Central memory CD8-positive, alpha-beta T cell (primary cell): ENCODE data around the gene DAAM2.

Experiments
- ATAC-seq: fragments of 150-1000 bp; cut with Tn5 transposase; replicated peaks from 2 replicates; pipeline ENCODE4 v1.10.0; 2022; ENCODE audit warnings: mild to moderate bottlenecking, moderate FRiP score, moderate number of reproducible peaks; ENCODE audit not compliant: poor library complexity, severe bottlenecking; ENCODE audit errors: extremely low read depth
- DNase-seq, 2 donors: peaks; one replicate each; pipeline ENCODE4 v3.0.0; 2021; ENCODE audit warnings: low spot score in 2 of 2
- H3K27ac Mint-ChIP-seq: one replicate; pipeline ENCODE4 v1.8.0; 2022; ENCODE audit warnings: low read depth, mild to moderate bottlenecking, moderate library complexity, mixed read lengths
- H3K27me3 Mint-ChIP-seq: one replicate; pipeline ENCODE4 v1.8.0; 2022; ENCODE audit warnings: mixed read lengths
- H3K36me3 Mint-ChIP-seq: one replicate; pipeline ENCODE4 v1.8.0; 2022; ENCODE audit warnings: mild to moderate bottlenecking, moderate library complexity, mixed read lengths; ENCODE audit not compliant: insufficient read depth
- H3K4me1 Mint-ChIP-seq: one replicate; pipeline ENCODE4 v1.8.0; 2022; ENCODE audit warnings: mixed read lengths
- H3K4me3 Mint-ChIP-seq: one replicate; pipeline ENCODE4 v1.8.0; 2022; ENCODE audit warnings: mild to moderate bottlenecking, moderate library complexity, mixed read lengths
- H3K9me3 Mint-ChIP-seq: one replicate; pipeline ENCODE4 v1.8.0; 2022; ENCODE audit warnings: mixed read lengths

DAAM2 gene

DNA sequence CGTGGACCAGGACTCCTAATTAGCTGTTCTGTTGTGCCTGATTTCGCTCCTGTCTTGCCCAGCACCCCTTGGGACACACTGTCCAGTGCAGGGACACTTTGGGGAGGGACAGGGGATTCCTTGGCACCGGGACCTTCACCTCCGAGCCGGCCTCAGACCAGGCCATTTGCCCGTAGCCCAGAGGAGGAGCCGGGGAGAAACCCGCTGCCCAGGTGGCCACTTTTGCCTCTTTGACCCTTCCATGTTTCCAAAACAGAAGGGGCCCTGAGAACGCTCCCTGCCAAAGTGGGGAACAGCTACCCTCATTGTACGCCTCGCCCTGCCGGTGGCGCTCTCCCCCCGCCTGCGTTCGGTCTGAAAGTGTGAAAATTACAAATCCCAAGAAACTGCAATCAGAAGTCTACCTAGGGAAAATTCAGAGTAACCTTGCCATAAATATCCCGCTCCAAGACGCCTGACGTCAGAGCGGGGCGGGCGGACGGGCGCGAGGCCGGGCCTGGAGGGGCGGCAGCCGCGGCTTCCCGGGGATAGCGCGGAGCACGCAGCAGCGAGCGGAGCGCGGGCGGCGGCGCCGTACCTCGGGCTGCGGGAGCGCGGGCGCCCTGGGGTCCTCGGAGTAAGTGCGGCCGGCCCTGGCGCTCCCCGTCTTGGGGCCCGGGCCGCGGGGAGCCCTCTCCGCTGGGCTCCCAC lies at the start of gene DAAM2:
TSS of gene DAAM2 (plus strand) at position 527 of the 690 bp plus-strand sequence. CDS start 63,927 bp downstream, outside the sequence.
- no peaks in the 10 kb centered on the region for H3K9me3 Mint-ChIP-seq
- ATAC-seq, result no peak
- H3K36me3 Mint-ChIP-seq, result no peaks in the 10 kb centered on the region
- DNase-seq, result no peak
- H3K4me3 Mint-ChIP-seq, result no peak within 1 kb of the TSS
- H3K27me3 Mint-ChIP-seq, result peaks cover 76% of the 10 kb centered on the region
- no peak within 1 kb of the TSS for H3K27ac Mint-ChIP-seq
- H3K4me1 Mint-ChIP-seq, result no peaks in the 10 kb centered on the region

DNA sequence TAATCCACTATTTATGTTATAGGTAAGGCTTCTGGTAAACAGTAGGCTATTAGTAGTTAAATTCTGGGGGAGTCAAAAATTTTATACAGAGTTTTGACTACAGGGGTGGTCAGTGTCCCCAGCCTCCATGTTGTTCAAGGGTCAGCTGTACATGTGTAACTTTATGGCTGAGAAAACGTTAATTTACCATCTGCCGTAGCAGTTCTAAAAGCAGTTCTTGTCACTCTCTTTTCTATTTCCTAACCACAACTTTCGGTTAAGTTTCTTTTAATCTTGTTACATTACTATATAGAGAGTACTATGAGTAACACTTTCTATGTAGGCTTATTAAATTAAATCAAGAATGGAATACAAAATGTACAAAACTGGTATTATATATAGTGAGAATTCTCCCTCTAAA lies 45.4 kb upstream of the DAAM2 start:
- no peak overlapping the region for H3K4me3 Mint-ChIP-seq
- no peaks in the 10 kb centered on the region for H3K27me3 Mint-ChIP-seq
- no peaks in the 10 kb centered on the region for H3K36me3 Mint-ChIP-seq
- DNase-seq, result no peak
- no peak for ATAC-seq
- H3K27ac Mint-ChIP-seq, result no peak overlapping the region
- H3K9me3 Mint-ChIP-seq, result no peaks in the 10 kb centered on the region
- no peaks in the 10 kb centered on the region for H3K4me1 Mint-ChIP-seq

DNA sequence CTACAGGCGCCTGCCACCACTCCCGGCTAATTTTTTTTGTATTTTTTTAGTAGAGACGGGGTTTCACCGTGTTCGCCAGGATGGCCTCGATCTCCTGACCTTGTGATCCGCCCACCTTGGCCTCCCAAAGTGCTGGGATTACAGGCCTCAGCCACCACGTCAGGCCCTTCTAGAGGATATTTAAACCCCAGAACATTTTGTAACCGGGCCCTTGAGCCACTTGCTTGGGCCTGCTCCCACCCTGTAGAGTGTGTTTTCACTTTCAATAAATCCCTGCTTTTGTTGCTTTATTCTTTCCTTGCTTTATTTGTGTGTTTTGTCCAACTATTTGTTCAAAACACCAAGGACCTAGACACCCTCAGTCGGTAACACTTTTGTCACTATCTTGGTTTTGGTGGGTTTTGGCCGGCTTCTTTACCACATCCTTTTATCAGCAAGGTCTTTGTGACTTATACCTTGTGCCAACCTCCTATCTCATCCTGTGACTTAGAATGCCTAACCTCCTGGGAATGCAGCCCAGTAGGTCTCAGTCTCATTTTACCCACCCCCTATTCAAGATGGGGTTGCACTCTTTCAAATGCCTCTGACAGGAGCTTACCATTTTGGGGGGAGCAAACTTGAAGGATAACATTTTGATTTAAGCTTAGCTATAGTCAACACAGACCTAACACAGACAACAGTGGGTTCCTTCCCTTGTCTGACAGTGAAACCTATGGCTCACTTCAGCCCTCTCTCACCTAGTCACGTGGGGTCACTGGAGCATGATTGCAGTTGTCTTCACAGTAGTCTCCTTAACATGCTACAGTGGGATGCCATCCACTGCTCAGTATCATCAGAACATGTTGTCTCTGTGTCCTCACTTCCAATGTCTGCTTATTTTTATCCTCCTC lies 39.1 kb upstream of the DAAM2 start:
- H3K9me3 Mint-ChIP-seq, result no peaks in the 10 kb centered on the region
- no peaks in the 10 kb centered on the region for H3K27me3 Mint-ChIP-seq
- H3K4me3 Mint-ChIP-seq, result no peak overlapping the region
- ATAC-seq (no peak), DNase-seq (no peak)
- H3K27ac Mint-ChIP-seq, result no peak overlapping the region
- H3K36me3 Mint-ChIP-seq, result no peaks in the 10 kb centered on the region
- no peaks in the 10 kb centered on the region for H3K4me1 Mint-ChIP-seq

DNA sequence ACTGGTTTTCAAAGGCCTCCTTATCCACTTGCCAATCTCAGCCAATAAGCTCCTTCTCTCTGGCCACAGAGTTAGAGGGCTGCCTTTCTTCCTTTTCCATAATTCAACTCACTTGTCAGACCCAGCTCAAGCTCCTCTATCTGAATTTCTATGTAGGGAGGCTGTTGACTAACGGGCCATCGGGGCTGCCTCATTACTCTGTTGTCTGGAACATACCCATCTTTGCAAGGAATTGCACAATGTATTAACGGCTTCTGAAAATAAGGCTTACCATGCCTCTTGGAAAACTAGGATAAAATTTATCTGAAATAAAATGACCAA lies 38.5 kb upstream of the DAAM2 start:
- Mint-ChIP-seq H3K4me3 (no peak overlapping the region), H3K4me1 (no peaks in the 10 kb centered on the region), H3K9me3 (no peaks in the 10 kb centered on the region), H3K36me3 (no peaks in the 10 kb centered on the region), H3K27ac (no peak overlapping the region), H3K27me3 (no peaks in the 10 kb centered on the region)
- ATAC-seq (no peak), DNase-seq (no peak)

DNA sequence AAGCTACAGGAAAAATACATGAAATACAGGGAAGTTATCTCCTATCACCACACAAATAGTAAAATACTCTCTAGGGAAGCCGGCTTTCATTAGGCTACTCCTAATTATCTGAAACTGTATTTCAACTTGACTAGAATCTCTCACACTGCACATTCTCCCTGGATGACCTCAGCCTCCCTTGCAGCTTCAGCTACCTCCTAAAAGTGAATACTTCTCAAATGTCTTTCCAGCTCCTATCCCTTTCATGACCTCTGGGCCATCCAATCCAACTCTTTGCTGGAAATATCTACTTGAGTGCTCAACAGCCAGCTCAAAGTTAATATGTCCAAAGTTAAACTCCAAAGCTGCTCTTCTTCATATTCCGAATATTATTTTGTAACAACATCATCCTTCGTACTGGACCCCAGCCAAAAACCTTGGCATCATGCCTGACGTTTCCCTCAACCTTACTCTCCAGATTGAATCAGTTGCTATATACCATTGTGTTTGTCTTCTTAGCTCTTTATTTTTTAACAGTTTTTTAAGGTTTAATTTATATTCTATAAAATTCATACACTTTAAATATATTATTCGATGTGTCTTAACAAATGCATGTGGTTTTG lies 37.6 kb upstream of the DAAM2 start:
- Mint-ChIP-seq H3K4me3 (no peak overlapping the region), H3K4me1 (no peaks in the 10 kb centered on the region), H3K27ac (no peak overlapping the region), H3K36me3 (no peaks in the 10 kb centered on the region), H3K9me3 (no peaks in the 10 kb centered on the region), H3K27me3 (peaks cover 8% of the 10 kb centered on the region)
- DNase-seq, result no peak
- ATAC-seq, result no peak

DNA sequence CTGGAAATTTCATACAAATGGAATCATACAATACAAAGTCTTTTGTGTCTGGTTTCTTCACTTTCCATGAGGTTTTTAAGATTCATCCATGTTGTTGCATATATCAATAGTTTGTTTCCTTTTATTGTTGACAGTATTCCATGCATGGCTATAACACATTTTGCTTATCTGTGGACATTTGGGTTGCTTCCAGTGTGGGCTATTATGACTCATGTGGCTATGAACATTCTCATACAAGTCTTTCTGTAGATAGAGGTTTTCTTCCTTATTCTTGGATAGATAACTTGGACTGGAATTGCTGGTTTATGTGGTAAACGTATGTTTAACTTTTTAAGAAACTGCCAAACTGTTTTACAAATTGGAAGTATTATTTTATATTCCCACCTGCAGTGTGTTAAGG lies 36.9 kb upstream of the DAAM2 start:
- Mint-ChIP-seq H3K4me3 (no peak overlapping the region), H3K9me3 (no peaks in the 10 kb centered on the region), H3K27ac (no peak overlapping the region), H3K36me3 (no peaks in the 10 kb centered on the region), H3K27me3 (peaks cover 14% of the 10 kb centered on the region), H3K4me1 (no peaks in the 10 kb centered on the region)
- DNase-seq (no peak), ATAC-seq (no peak)

DNA sequence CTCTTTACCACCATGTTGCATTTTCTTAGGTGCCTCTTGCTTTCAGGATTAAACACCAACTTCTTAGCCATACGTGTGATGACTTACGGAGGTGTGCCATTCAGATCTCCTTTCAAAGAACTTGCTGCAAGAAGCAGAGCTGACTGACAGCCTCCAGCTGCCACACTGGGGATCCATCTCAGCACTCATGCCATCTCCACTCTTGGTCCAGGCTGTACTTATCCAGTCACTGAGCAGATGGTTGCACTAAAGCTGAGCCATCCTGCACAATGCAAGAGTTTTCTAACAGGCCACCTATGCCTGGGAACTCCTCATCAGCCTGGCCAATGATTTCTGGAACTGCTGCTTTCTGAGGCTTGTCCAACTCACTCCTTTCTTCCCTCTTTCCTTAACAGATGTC lies 35.6 kb upstream of the DAAM2 start:
- DNase-seq (no peak), ATAC-seq (no peak)
- no peaks in the 10 kb centered on the region for H3K36me3 Mint-ChIP-seq
- no peak overlapping the region for H3K4me3 Mint-ChIP-seq
- H3K27ac Mint-ChIP-seq, result no peak overlapping the region
- peaks cover 22% of the 10 kb centered on the region for H3K27me3 Mint-ChIP-seq
- no peaks in the 10 kb centered on the region for H3K4me1 Mint-ChIP-seq
- H3K9me3 Mint-ChIP-seq, result no peaks in the 10 kb centered on the region

DNA sequence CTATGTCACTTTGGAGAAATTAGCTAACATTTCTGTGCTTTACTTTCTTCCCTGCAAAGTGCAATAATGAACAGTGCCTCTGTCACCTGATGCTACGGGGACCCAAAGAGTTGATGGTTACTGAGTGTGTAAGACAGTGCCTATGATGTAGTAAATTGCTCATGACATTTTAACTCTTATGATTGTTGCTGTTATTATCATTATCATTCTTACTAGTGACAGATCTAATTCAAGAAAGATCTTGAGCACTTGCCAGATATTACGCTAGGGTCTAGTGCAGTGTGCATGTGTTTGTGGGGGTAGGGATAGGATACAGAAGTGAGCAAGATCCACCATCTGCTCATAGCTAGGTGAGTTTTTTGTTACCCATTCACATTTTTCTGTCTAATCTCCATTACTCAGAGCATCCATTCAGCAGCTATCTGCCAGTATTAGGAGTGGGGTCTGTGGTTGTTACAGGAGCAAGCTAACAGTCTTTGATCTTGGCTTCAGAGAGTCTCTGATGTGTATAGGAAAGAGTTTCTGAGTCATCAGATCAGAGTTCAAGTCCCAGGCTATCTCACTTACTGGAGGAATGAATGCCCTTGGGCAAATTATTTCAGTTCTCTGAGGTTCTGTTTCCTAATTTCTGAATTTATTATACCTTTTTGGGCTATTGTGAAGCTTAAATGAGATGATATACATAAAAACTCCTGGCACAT lies 33.1 kb upstream of the DAAM2 start:
- no peak overlapping the region for H3K27ac Mint-ChIP-seq
- no peaks in the 10 kb centered on the region for H3K36me3 Mint-ChIP-seq
- H3K4me3 Mint-ChIP-seq, result no peak overlapping the region
- DNase-seq, result no peak
- H3K4me1 Mint-ChIP-seq, result no peaks in the 10 kb centered on the region
- no peak for ATAC-seq
- H3K9me3 Mint-ChIP-seq, result no peaks in the 10 kb centered on the region
- peaks cover 47% of the 10 kb centered on the region for H3K27me3 Mint-ChIP-seq

DNA sequence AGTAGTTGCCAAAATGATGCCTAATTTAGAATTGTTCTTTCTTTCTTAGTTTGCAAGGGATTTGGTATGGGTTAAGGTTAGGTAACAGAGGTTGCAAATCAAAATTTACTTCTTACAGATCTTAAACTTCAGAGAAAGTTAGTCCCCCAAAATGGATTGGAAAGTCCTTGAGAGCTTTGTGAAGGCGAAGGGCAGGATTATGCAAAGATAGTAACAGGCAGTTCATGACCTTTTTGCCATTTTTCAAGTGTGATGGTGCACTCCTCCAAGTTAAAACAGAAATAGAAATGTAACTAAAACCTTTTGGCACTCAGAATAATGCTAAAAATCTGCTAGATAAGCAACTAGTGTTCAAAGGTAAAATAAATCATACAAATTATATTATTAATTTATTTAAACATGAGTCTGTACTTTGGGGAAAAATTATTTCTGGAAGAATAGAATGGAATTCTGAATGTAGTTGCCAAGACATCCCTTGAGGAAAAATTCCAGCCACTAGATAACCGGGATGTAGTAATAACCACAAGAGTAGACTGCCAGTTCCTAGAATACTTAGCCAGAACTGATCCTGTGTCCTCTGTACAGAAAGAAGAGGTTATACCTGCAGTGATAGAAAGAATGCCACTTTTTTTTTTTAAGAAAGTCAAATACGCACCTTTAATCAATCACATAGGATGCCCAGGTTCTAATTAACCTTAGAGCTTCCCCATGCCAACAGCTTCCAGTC lies 31.8 kb upstream of the DAAM2 start:
- Mint-ChIP-seq H3K27me3 (peaks cover 49% of the 10 kb centered on the region), H3K4me1 (no peaks in the 10 kb centered on the region), H3K4me3 (no peak overlapping the region), H3K36me3 (no peaks in the 10 kb centered on the region), H3K27ac (no peak overlapping the region), H3K9me3 (no peaks in the 10 kb centered on the region)
- no peak for DNase-seq
- ATAC-seq, result no peak

DNA sequence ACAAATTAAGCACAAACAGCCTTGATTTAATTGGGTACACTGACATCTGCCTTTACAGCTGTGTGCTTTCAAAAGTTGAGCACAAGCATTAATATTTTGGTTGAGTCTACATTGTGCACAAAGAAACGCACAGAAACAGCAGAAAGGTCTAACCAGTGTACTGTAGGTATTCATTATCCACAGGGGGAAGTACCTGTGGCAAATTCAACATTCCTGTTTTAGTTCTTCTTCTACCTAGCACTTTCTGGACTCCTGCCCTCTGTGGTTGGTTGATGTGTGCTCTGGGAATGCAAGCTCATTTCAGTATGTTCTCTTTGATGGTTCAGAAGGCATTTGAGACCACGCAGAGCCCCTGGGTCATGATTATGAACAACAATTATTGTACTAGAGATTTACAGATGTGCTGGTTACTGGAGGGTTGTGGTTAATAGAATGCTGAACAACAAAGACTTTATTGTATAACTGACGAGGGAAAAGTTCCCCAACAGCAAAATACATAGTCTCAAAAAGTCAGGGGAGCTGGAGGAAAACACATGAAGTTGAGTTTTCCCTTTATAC lies 26.6 kb upstream of the DAAM2 start:
- Mint-ChIP-seq H3K9me3 (no peaks in the 10 kb centered on the region), H3K27ac (no peak overlapping the region), H3K36me3 (no peaks in the 10 kb centered on the region), H3K4me3 (no peak overlapping the region), H3K4me1 (no peaks in the 10 kb centered on the region), H3K27me3 (peaks cover 34% of the 10 kb centered on the region)
- DNase-seq (no peak), ATAC-seq (no peak)

DNA sequence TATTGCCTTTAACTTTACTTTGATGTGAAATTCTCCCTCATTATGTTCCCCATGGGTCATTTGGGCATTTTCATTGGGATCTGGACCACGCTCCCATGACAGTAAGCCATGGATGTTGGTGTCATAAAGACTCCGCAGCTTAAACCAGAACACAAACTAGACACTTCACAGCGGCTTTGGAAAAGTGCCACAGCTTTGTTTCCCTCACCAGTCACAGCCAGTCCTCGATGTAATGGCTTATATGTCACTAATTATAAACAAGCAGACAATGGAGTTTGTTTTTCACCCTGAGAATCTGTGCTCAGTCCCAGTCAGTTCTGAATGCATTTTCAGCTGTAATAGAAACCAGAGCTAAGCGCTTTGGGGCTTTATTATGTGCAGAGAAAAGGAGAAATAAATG lies 23.2 kb upstream of the DAAM2 start:
- Mint-ChIP-seq H3K27me3 (peaks cover 14% of the 10 kb centered on the region), H3K4me3 (no peak overlapping the region)

DNA sequence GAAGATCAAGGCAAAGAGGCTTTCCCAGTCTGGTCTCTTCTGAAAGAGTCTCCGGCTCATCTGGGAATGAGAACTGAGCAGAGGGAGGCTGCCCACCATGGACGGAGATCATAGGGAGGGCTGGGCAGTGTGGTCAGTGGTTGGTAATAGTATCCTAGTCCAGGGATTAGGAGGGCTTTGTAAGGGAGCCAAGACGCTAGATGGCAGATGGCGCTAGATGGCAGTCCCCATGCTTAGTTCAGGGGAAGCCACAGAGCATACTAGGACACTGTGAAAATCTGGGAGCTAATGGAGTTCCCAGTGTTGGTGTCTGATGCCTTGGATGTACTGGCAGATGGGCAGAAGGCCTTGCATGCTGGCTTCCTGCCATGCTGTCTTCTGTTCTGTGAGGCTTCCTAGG lies 21.7 kb upstream of the DAAM2 start:
- Mint-ChIP-seq H3K9me3 (no peaks in the 10 kb centered on the region), H3K36me3 (peaks cover 2% of the 10 kb centered on the region), H3K27me3 (peaks cover 11% of the 10 kb centered on the region), H3K4me3 (no peak overlapping the region), H3K27ac (no peak overlapping the region), H3K4me1 (no peaks in the 10 kb centered on the region)
- ATAC-seq (no peak), DNase-seq (no peak)

More for the DNA sequence above, 23.2 kb upstream of the DAAM2 start:
- no peak overlapping the region for H3K27ac Mint-ChIP-seq
- ATAC-seq, result no peak
- no peaks in the 10 kb centered on the region for H3K4me1 Mint-ChIP-seq
- H3K9me3 Mint-ChIP-seq, result no peaks in the 10 kb centered on the region
- no peak for DNase-seq
- H3K36me3 Mint-ChIP-seq, result peaks cover 2% of the 10 kb centered on the region
